ENCODE measurements around the gene FAM237B.
A peak's percentile ranks its signal among the peaks of the same experiment; 100 is the strongest.

FAM237B gene

DNA sequence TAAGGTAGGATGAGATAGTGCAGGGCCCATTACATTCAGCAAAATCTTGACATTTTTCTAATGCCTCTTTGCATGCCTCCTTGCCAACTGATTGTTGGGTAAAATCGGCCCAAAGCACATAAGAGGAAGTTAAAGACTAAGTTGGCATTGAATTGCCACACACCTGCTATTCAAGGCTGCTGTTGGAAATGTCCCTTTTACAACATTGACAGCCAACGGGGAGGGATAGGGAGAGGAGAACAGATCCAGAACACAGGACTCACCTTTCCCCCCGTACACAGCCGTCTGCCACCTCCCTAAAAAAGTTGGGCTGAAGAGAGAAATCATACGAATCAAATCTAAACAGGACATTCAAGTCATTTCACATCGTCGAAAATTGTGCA, 695 bp downstream of the FAM237B start:
- Mint-ChIP-seq H3K4me3 (no peak overlapping the region), H3K4me1 (ENCODE audit: low read depth in 2 of 2) (peaks cover 0 to 3% of the 10 kb centered on the region in 2 donors), H3K9me3 (no peaks in the 10 kb centered on the region), H3K27me3 (peaks cover 44 to 72% of the 10 kb centered on the region in 2 donors), H3K36me3 (ENCODE audit: insufficient read depth) (no peaks in the 10 kb centered on the region), H3K27ac (no peak overlapping the region)
- ATAC-seq (replicated peaks) (no peak), DNase-seq (no peak)

DNA sequence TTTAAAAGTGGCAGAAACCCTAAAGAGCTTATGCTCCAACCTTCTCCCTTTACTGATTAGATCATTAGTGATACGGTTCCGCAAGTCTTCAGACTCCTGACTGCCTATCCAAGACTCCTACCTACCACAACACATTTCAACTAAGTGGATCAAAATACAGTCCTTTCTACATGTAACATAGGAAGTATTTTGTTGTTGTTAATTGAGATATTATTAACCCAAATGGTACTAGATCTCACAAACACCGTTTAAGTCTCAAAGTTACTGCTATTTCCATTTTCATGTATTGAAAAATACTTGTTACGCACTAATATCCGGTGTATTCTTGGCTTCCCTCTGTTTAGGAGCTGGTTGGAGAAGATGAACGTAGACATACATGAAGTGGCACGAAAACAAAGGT, 1.1 kb downstream of the FAM237B start:
- Mint-ChIP-seq H3K4me3 (no peak overlapping the region), H3K36me3 (ENCODE audit: insufficient read depth) (no peaks in the 10 kb centered on the region), H3K4me1 (ENCODE audit: low read depth in 2 of 2) (peaks cover 0 to 3% of the 10 kb centered on the region in 2 donors), H3K9me3 (no peaks in the 10 kb centered on the region), H3K27me3 (peaks cover 48 to 76% of the 10 kb centered on the region in 2 donors), H3K27ac (no peak overlapping the region)
- DNase-seq (no peak), ATAC-seq (replicated peaks) (no peak)

DNA sequence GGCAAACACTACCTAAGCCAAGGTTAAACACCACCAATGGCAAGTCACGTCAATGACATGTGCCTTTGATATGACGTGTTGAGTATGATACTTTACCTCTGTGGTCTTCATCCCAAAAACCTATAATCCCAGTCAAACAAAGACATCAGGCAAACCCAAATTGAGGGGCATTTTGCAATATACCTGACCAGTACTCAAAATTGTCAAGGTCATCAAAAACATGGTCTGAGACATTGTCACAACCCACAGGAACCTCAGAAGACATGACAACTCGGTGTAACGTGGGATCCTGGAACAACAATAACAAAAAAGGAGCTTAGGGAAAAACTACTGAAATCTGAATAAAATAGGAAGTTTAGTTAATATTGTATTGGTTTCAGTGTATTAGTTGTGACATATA, 7.2 kb downstream of the FAM237B start:
- no peak for DNase-seq
- no peaks in the 10 kb centered on the region for H3K4me1 Mint-ChIP-seq (ENCODE audit: low read depth in 2 of 2)
- ATAC-seq (replicated peaks) = no peak
- peaks cover 30% of the 10 kb centered on the region in 2 donors for H3K27me3 Mint-ChIP-seq
- H3K9me3 Mint-ChIP-seq = no peaks in the 10 kb centered on the region
- no peaks in the 10 kb centered on the region for H3K36me3 Mint-ChIP-seq (ENCODE audit: insufficient read depth)
- peak overlapping the region in 1 of 2 donors; percentile 4 for H3K27ac Mint-ChIP-seq
- H3K4me3 Mint-ChIP-seq = no peak overlapping the region

DNA sequence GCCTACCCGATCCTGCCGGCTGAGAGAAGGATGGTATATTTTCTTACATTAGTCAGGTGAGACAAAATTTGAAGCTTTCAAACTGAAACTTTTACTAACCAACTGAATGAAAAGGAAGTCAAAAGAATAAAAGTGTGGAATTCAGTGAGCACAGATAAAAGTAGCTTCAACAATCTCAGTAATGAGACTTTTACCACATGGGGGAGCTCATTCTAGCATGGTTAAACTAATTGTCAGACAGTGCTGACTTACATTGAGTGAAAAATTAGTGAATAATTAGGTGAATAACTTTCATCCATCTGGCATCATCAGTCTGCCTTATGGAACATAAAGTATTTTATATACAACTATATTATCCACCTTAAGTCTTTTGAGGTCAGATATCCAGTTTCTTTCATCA, 8.4 kb downstream of the FAM237B start:
- Mint-ChIP-seq H3K27ac (no peak overlapping the region), H3K4me1 (ENCODE audit: low read depth in 2 of 2) (no peaks in the 10 kb centered on the region), H3K27me3 (peaks cover 23 to 25% of the 10 kb centered on the region in 2 donors), H3K4me3 (no peak overlapping the region), H3K36me3 (ENCODE audit: insufficient read depth) (no peaks in the 10 kb centered on the region), H3K9me3 (no peaks in the 10 kb centered on the region)
- no peak for ATAC-seq (replicated peaks)
- no peak for DNase-seq

DNA sequence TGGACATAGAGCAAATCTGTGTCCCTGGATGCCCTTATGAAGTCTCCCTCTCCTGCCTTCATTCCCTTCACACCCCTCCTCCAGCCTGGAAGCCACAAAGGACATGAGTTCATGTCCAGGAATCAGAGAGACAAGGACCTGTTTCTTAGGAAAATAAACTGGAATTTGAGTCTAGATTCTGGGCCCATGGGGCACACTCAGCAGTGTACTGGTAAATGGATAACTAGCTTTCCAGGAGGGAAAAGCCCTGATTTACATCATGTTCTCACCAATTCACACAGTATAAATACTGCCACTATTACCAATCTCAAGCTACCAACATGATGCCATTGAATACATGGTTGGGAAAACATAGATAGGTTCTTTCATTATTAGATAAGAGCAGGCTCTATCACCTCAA, 9.9 kb downstream of the FAM237B start:
- DNase-seq (no peak), ATAC-seq (replicated peaks) (no peak)
- no peaks in the 10 kb centered on the region for H3K36me3 Mint-ChIP-seq (ENCODE audit: insufficient read depth)
- no peak overlapping the region for H3K27ac Mint-ChIP-seq
- H3K27me3 Mint-ChIP-seq = peaks cover 24 to 32% of the 10 kb centered on the region in 2 donors
- H3K4me1 Mint-ChIP-seq (ENCODE audit: low read depth in 2 of 2) = no peaks in the 10 kb centered on the region
- H3K4me3 Mint-ChIP-seq = no peak overlapping the region
- H3K9me3 Mint-ChIP-seq = no peaks in the 10 kb centered on the region

DNA sequence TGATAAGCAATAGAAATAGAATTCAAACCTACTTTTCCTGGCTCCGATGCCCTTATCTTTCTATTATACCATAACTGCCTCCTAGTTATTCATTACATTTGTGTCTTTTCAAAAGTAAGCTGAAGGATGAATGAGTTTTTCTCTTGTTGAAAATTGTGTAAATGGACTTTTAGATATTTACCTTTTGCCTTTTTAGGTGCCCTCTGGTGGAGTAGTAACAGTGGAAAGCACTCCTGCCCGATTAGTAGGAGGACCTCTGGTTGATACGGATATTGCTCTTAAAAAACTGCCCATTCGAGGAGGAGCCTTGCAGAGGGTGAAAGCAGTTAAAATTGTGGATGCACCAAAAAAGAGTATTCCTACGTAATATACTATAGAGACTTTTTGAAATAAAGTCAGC, 11.2 kb downstream of the FAM237B start:
- H3K4me1 Mint-ChIP-seq (ENCODE audit: low read depth in 2 of 2) = no peaks in the 10 kb centered on the region
- ATAC-seq (replicated peaks) (no peak), DNase-seq (no peak)
- no peak overlapping the region for H3K4me3 Mint-ChIP-seq
- H3K27ac Mint-ChIP-seq = no peak overlapping the region
- peaks cover 12 to 25% of the 10 kb centered on the region in 2 donors for H3K27me3 Mint-ChIP-seq
- no peaks in the 10 kb centered on the region for H3K9me3 Mint-ChIP-seq
- no peaks in the 10 kb centered on the region for H3K36me3 Mint-ChIP-seq (ENCODE audit: insufficient read depth)

DNA sequence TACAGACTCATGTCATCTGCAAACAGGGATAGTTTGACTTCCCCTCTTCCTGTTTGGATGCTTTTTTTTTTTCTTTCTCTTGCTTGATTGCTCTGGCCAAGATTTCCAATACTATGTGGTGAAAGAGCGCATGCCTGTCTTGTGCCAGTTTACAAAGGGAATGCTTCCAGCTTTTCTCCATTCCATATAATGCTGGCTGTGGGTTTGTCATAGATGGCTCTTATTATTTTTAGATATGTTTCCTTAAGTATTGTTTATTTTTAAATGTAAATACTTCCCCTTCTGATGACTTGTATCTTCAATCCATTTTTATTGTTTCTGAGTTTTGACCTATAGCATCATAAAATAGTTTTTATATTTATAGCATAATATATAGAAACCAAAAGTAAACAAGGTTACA, 17.9 kb downstream of the FAM237B start:
- ATAC-seq (replicated peaks) (no peak), DNase-seq (no peak)
- H3K27ac Mint-ChIP-seq = no peak overlapping the region
- H3K9me3 Mint-ChIP-seq = no peaks in the 10 kb centered on the region
- H3K27me3 Mint-ChIP-seq = peaks cover 16 to 33% of the 10 kb centered on the region in 2 donors
- H3K4me1 Mint-ChIP-seq (ENCODE audit: low read depth in 2 of 2) = no peaks in the 10 kb centered on the region
- no peaks in the 10 kb centered on the region for H3K36me3 Mint-ChIP-seq (ENCODE audit: insufficient read depth)
- no peak overlapping the region for H3K4me3 Mint-ChIP-seq

DNA sequence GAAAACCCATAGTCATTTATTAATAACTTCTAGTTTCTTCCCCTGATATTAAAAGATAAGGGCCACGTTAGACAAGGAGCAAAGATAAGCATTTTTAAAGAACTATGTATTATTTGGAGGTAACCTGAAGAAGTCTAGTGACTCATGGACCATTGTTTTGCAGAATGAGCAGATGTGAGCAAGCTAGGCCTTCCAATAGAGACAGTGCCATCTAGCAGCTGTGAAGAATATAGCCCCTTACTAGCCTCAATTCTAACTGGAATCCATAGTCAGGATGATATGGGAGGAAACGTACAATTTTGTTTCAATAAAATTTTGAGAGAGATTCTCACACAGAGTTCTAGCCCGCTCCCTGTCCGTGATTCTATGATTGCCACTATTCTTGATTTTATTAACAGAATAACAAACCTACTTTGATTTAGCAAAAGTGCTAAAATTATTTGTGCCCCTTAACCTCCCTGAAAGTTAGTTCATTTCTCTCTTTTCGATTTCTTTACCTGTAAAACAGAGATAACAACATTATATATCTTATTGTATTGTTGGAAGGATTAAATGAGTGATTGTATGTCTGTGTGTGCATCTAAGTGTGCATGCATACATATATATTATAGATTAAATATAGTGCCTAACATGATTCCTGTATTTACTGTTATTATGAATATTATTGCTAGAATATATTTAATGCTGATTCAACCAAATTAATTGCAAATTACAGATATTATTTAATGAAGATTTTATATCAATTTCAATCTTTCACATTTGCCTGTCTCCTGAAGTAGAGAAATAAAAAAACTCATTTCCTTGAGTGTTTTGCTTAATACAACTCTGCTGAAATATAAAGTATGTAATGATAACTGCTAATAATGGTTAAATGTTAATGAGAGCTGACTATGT, 22.7 kb downstream of the FAM237B start:
- Mint-ChIP-seq H3K4me1 (ENCODE audit: low read depth in 2 of 2) (no peaks in the 10 kb centered on the region), H3K27ac (no peak overlapping the region), H3K9me3 (no peaks in the 10 kb centered on the region), H3K4me3 (no peak overlapping the region), H3K36me3 (ENCODE audit: insufficient read depth) (no peaks in the 10 kb centered on the region), H3K27me3 (peaks cover 16 to 20% of the 10 kb centered on the region in 2 donors)
- DNase-seq (no peak), ATAC-seq (replicated peaks) (peak; percentile 62)

DNA sequence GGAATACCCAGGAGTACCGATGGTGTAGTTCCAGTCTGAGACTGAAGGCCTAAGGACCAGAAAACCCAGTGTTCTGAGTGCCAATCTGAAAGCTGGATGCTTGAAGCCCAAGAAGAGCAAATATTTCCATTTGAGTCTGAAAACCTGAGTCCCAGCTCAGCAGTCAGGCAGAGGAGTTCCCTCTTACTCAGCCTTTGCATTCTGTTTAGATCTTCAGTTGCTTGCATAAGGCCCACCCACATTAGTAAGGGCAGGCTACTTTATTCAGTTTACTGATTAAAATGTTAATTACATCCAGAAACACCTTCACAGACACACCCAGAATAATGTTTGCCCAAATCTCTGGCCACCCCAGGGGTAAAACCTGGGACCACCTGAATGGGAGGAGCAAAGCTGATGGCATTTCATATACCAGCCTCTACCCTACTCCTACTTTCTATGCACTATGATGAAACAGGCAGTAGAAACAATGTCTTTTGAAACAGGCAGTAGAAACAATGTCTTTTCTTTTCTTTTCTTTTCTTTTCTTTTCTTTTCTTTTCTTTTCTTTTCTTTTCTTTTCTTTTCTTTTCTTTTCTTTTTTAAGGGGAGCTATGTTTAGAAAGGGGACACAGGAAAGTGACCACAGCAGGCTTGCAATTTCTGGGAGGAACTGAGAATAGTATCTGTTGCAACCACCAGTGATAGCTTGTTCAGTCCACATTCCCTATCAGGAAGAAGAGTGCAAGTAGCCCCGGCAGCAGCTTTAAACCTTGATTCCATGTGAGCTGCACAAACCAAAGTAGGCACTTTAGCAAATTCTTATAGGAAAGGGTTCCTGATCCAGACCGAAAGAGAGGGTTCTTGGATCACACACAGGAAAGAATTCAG, 30.6 kb downstream of the FAM237B start:
- H3K4me1 Mint-ChIP-seq (ENCODE audit: low read depth in 2 of 2) = peaks cover under 1% of the 10 kb centered on the region in 2 donors
- H3K27ac Mint-ChIP-seq = no peak overlapping the region
- no peak for ATAC-seq (replicated peaks)
- no peak for DNase-seq
- H3K4me3 Mint-ChIP-seq = no peak overlapping the region
- H3K36me3 Mint-ChIP-seq (ENCODE audit: insufficient read depth) = no peaks in the 10 kb centered on the region
- no peaks in the 10 kb centered on the region for H3K9me3 Mint-ChIP-seq
- H3K27me3 Mint-ChIP-seq = peaks cover 0 to 8% of the 10 kb centered on the region in 2 donors

DNA sequence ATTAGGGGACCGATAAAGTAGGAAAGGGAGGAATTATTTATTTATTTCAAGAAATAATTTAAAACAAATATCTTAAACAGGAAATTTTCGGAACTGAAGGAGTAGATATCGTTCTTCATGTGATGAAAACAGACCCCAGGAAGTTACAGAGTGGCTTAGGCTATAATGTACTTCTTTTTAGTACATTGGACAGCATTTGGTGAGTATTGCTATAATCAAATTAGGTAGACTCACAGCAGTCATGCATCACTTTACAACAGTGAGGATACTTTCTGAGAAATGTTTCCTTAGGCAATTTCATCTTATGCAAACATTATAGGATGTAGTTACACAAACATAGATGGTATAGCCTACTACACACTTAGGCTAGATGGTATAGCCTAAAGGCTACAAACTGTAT, 33.0 kb downstream of the FAM237B start:
- H3K36me3 Mint-ChIP-seq (ENCODE audit: insufficient read depth) = no peaks in the 10 kb centered on the region
- H3K4me1 Mint-ChIP-seq (ENCODE audit: low read depth in 2 of 2) = peaks cover 3% of the 10 kb centered on the region in 2 donors
- peaks cover 0 to 1% of the 10 kb centered on the region in 2 donors for H3K27me3 Mint-ChIP-seq
- no peak overlapping the region for H3K27ac Mint-ChIP-seq
- H3K4me3 Mint-ChIP-seq = no peak overlapping the region
- H3K9me3 Mint-ChIP-seq = no peaks in the 10 kb centered on the region
- ATAC-seq (replicated peaks) = no peak
- DNase-seq = no peak

DNA sequence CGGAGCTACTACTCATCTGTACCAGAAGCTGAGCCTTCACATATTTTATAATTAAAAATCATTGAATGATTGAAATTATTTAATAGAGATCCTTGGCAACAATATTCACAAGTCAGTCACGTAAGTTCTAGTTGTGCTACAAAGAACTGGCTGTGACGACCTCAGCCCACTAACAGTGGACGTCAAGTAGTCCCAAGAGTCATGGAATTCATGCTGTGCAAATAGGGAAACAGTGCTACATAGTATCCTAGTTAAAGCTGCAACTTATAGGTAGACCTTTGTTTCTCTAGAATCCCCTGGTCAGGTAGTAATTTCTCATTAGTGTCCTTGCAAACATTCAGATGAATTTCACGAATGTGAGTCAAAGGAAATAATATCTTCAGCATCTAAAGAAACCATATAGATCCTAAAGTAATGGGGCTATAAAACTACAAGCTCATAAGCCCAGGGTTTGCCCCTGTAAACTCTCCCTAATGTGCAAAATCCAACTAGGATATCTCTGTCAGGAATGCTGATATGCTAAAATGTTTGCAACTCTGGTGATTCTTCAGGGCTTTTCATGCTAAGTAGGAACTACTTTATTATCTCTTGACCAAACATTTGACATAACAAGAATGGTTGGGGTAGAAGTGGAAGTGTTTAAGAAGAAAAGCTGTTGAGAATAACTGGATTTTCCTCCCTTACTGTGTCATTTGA, 44.9 kb downstream of the FAM237B start:
- Mint-ChIP-seq H3K27me3 (peaks cover 0 to under 1% of the 10 kb centered on the region in 2 donors), H3K36me3 (ENCODE audit: insufficient read depth) (no peaks in the 10 kb centered on the region), H3K4me1 (ENCODE audit: low read depth in 2 of 2) (no peaks in the 10 kb centered on the region), H3K4me3 (no peak overlapping the region), H3K9me3 (no peaks in the 10 kb centered on the region), H3K27ac (no peak overlapping the region)
- DNase-seq (no peak), ATAC-seq (replicated peaks) (no peak)

DNA sequence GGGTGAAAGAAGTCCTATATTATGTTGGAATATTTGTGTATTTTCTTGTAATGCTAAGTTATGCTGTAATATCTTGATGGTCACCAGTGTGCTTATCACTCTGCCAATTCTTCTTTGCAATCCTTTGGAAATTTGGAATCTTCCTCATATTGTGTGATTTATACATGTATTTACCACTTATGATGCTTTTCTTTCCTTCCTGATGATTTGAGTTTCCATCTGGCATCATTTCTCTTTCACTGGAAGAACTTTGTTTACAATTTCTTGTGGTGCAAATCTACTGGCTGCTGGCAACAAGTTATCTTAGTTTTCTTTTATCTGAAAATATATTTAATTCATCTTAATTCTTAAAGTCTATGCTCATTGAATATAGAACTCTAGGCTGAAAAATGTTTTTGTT, 46.9 kb downstream of the FAM237B start:
- Mint-ChIP-seq H3K4me1 (ENCODE audit: low read depth in 2 of 2) (no peaks in the 10 kb centered on the region), H3K27me3 (no peaks in the 10 kb centered on the region), H3K9me3 (no peaks in the 10 kb centered on the region), H3K36me3 (ENCODE audit: insufficient read depth) (no peaks in the 10 kb centered on the region), H3K27ac (no peak overlapping the region), H3K4me3 (no peak overlapping the region)
- ATAC-seq (replicated peaks) (no peak), DNase-seq (no peak)

DNA sequence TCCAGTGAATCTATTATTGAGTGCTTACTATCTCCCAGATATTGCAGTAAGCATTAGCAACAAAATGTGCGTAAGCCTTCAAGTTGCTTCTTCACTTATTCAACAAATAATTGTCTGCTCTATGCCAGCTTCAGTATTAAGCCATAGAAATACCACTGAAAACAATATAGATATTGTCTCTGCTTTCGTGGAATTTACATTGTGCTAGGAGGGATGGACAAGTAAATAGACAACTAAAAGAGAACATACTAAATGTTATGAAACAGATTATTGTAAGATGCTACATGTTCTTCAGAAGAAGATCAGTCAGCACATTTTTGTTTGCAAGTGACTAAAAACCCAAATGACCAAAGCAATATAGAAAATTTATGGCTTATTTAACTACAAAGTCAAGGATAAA, 48.9 kb downstream of the FAM237B start:
- ATAC-seq (replicated peaks) = no peak
- H3K27me3 Mint-ChIP-seq = peaks cover 0 to 4% of the 10 kb centered on the region in 2 donors
- no peaks in the 10 kb centered on the region for H3K36me3 Mint-ChIP-seq (ENCODE audit: insufficient read depth)
- H3K4me1 Mint-ChIP-seq (ENCODE audit: low read depth in 2 of 2) = no peaks in the 10 kb centered on the region
- H3K27ac Mint-ChIP-seq = no peak overlapping the region
- H3K4me3 Mint-ChIP-seq = no peak overlapping the region
- DNase-seq = no peak
- H3K9me3 Mint-ChIP-seq = no peaks in the 10 kb centered on the region
